Measurements from ENCODE around the gene RBBP9. TPM values are rescaled to one million over a fixed set of nuclear protein-coding genes. Genes with fewer than 3 reads are reported as not detected.

RBBP9 gene
- total RNA-seq: 6.8 TPM

- Histone ChIP-seq H3K4me1 (ENCODE audit: control insufficient read depth in 3 of 3, insufficient read depth in 3 of 3, low read length in 3 of 3) (peaks cover 6 to 10% (median 6%) of the 10 kb centered on the region in 3 donors), H3K4me3 (ENCODE audit: low read length in 3 of 3) (peak within 1 kb of the TSS; percentile 94 to 97 (median 95)), H3K27me3 (ENCODE audit: control insufficient read depth in 3 of 3, insufficient read depth in 3 of 3, low read length in 3 of 3) (no peaks in the 10 kb centered on the region), H3K9ac (ENCODE audit: low read depth in 1 of 3, low read length in 3 of 3) (peak within 1 kb of the TSS; percentile 87 to 93 (median 90)), H3K9me3 (ENCODE audit: control insufficient read depth in 3 of 3, low read length in 3 of 3) (no peaks in the 10 kb centered on the region), H3K36me3 (ENCODE audit: control insufficient read depth in 3 of 3, insufficient read depth in 3 of 3, low read length in 3 of 3) (peaks cover 6 to 11% (median 9%) of the 10 kb centered on the region in 3 donors), H3K27ac (ENCODE audit: low read depth, low read length) (peak within 1 kb of the TSS; percentile 5)
Observed at GRCh38 chr20:18496740-18497592, at the start of gene RBBP9. RBBP9 (minus strand) TSS chr20:18497225; CDS start chr20:18497167, 58 bp downstream.

GRCh38 chr20:18545566-18545965 is 48.5 kb upstream of the RBBP9 start:
- Histone ChIP-seq H3K4me1 (ENCODE audit: control insufficient read depth in 3 of 3, insufficient read depth in 3 of 3, low read length in 3 of 3) (no peaks in the 10 kb centered on the region), H3K9me3 (ENCODE audit: control insufficient read depth in 3 of 3, low read length in 3 of 3) (no peaks in the 10 kb centered on the region), H3K36me3 (ENCODE audit: control insufficient read depth in 3 of 3, insufficient read depth in 3 of 3, low read length in 3 of 3) (peaks cover 29 to 70% (median 60%) of the 10 kb centered on the region in 3 donors), H3K9ac (ENCODE audit: low read depth in 1 of 3, low read length in 3 of 3) (no peak overlapping the region), H3K27ac (ENCODE audit: low read depth, low read length) (no peak overlapping the region), H3K4me3 (ENCODE audit: low read length in 3 of 3) (no peak overlapping the region), H3K27me3 (ENCODE audit: control insufficient read depth in 3 of 3, insufficient read depth in 3 of 3, low read length in 3 of 3) (no peaks in the 10 kb centered on the region)

GRCh38 chr20:18543932-18544331 is 46.9 kb upstream of the RBBP9 start:
- no peak overlapping the region for H3K9ac ChIP-seq (ENCODE audit: low read depth in 1 of 3, low read length in 3 of 3)
- no peak overlapping the region for H3K27ac ChIP-seq (ENCODE audit: low read depth, low read length)
- no peaks in the 10 kb centered on the region for H3K9me3 ChIP-seq (ENCODE audit: control insufficient read depth in 3 of 3, low read length in 3 of 3)
- no peak overlapping the region for H3K4me3 ChIP-seq (ENCODE audit: low read length in 3 of 3)
- H3K27me3 ChIP-seq (ENCODE audit: control insufficient read depth in 3 of 3, insufficient read depth in 3 of 3, low read length in 3 of 3): no peaks in the 10 kb centered on the region
- no peaks in the 10 kb centered on the region for H3K4me1 ChIP-seq (ENCODE audit: control insufficient read depth in 3 of 3, insufficient read depth in 3 of 3, low read length in 3 of 3)
- peaks cover 29 to 67% (median 62%) of the 10 kb centered on the region in 3 donors for H3K36me3 ChIP-seq (ENCODE audit: control insufficient read depth in 3 of 3, insufficient read depth in 3 of 3, low read length in 3 of 3)

- Histone ChIP-seq H3K4me3 (ENCODE audit: low read length in 3 of 3) (no peak overlapping the region), H3K27me3 (ENCODE audit: control insufficient read depth in 3 of 3, insufficient read depth in 3 of 3, low read length in 3 of 3) (no peaks in the 10 kb centered on the region), H3K4me1 (ENCODE audit: control insufficient read depth in 3 of 3, insufficient read depth in 3 of 3, low read length in 3 of 3) (no peaks in the 10 kb centered on the region), H3K9ac (ENCODE audit: low read depth in 1 of 3, low read length in 3 of 3) (no peak overlapping the region), H3K9me3 (ENCODE audit: control insufficient read depth in 3 of 3, low read length in 3 of 3) (no peaks in the 10 kb centered on the region), H3K36me3 (ENCODE audit: control insufficient read depth in 3 of 3, insufficient read depth in 3 of 3, low read length in 3 of 3) (peaks cover 25 to 67% (median 58%) of the 10 kb centered on the region in 3 donors), H3K27ac (ENCODE audit: low read depth, low read length) (no peak overlapping the region)
Observed at GRCh38 chr20:18543216-18543615, 46.2 kb upstream of the RBBP9 start.

GRCh38 chr20:18541741-18542140 is 44.7 kb upstream of the RBBP9 start:
- Histone ChIP-seq H3K36me3 (ENCODE audit: control insufficient read depth in 3 of 3, insufficient read depth in 3 of 3, low read length in 3 of 3) (peaks cover 20 to 63% (median 55%) of the 10 kb centered on the region in 3 donors), H3K27me3 (ENCODE audit: control insufficient read depth in 3 of 3, insufficient read depth in 3 of 3, low read length in 3 of 3) (no peaks in the 10 kb centered on the region), H3K4me3 (ENCODE audit: low read length in 3 of 3) (no peak overlapping the region), H3K4me1 (ENCODE audit: control insufficient read depth in 3 of 3, insufficient read depth in 3 of 3, low read length in 3 of 3) (no peaks in the 10 kb centered on the region), H3K9me3 (ENCODE audit: control insufficient read depth in 3 of 3, low read length in 3 of 3) (no peaks in the 10 kb centered on the region), H3K27ac (ENCODE audit: low read depth, low read length) (no peak overlapping the region), H3K9ac (ENCODE audit: low read depth in 1 of 3, low read length in 3 of 3) (no peak overlapping the region)

GRCh38 chr20:18537651-18538050 is 40.6 kb upstream of the RBBP9 start:
- H3K36me3 ChIP-seq (ENCODE audit: control insufficient read depth in 3 of 3, insufficient read depth in 3 of 3, low read length in 3 of 3): peaks cover 30 to 50% (median 49%) of the 10 kb centered on the region in 3 donors
- H3K27me3 ChIP-seq (ENCODE audit: control insufficient read depth in 3 of 3, insufficient read depth in 3 of 3, low read length in 3 of 3): no peaks in the 10 kb centered on the region
- no peak overlapping the region for H3K27ac ChIP-seq (ENCODE audit: low read depth, low read length)
- no peak overlapping the region for H3K9ac ChIP-seq (ENCODE audit: low read depth in 1 of 3, low read length in 3 of 3)
- H3K4me3 ChIP-seq (ENCODE audit: low read length in 3 of 3): no peak overlapping the region
- H3K4me1 ChIP-seq (ENCODE audit: control insufficient read depth in 3 of 3, insufficient read depth in 3 of 3, low read length in 3 of 3): no peaks in the 10 kb centered on the region
- H3K9me3 ChIP-seq (ENCODE audit: control insufficient read depth in 3 of 3, low read length in 3 of 3): no peaks in the 10 kb centered on the region

- Histone ChIP-seq H3K4me3 (ENCODE audit: low read length in 3 of 3) (no peak overlapping the region), H3K36me3 (ENCODE audit: control insufficient read depth in 3 of 3, insufficient read depth in 3 of 3, low read length in 3 of 3) (peaks cover 40 to 62% (median 58%) of the 10 kb centered on the region in 3 donors), H3K27me3 (ENCODE audit: control insufficient read depth in 3 of 3, insufficient read depth in 3 of 3, low read length in 3 of 3) (no peaks in the 10 kb centered on the region), H3K4me1 (ENCODE audit: control insufficient read depth in 3 of 3, insufficient read depth in 3 of 3, low read length in 3 of 3) (no peaks in the 10 kb centered on the region), H3K27ac (ENCODE audit: low read depth, low read length) (no peak overlapping the region), H3K9me3 (ENCODE audit: control insufficient read depth in 3 of 3, low read length in 3 of 3) (no peaks in the 10 kb centered on the region), H3K9ac (ENCODE audit: low read depth in 1 of 3, low read length in 3 of 3) (no peak overlapping the region)
Observed at GRCh38 chr20:18533978-18534644, 37.1 kb upstream of the RBBP9 start.

- Histone ChIP-seq H3K9me3 (ENCODE audit: control insufficient read depth in 3 of 3, low read length in 3 of 3) (no peaks in the 10 kb centered on the region), H3K9ac (ENCODE audit: low read depth in 1 of 3, low read length in 3 of 3) (no peak overlapping the region), H3K4me3 (ENCODE audit: low read length in 3 of 3) (no peak overlapping the region), H3K27ac (ENCODE audit: low read depth, low read length) (no peak overlapping the region), H3K36me3 (ENCODE audit: control insufficient read depth in 3 of 3, insufficient read depth in 3 of 3, low read length in 3 of 3) (peaks cover 43 to 68% (median 63%) of the 10 kb centered on the region in 3 donors), H3K27me3 (ENCODE audit: control insufficient read depth in 3 of 3, insufficient read depth in 3 of 3, low read length in 3 of 3) (no peaks in the 10 kb centered on the region), H3K4me1 (ENCODE audit: control insufficient read depth in 3 of 3, insufficient read depth in 3 of 3, low read length in 3 of 3) (no peaks in the 10 kb centered on the region)
Observed at GRCh38 chr20:18533491-18533890, 36.5 kb upstream of the RBBP9 start.

- H3K27me3 ChIP-seq (ENCODE audit: control insufficient read depth in 3 of 3, insufficient read depth in 3 of 3, low read length in 3 of 3): no peaks in the 10 kb centered on the region
- no peaks in the 10 kb centered on the region for H3K4me1 ChIP-seq (ENCODE audit: control insufficient read depth in 3 of 3, insufficient read depth in 3 of 3, low read length in 3 of 3)
- H3K4me3 ChIP-seq (ENCODE audit: low read length in 3 of 3): no peak overlapping the region
- no peaks in the 10 kb centered on the region for H3K9me3 ChIP-seq (ENCODE audit: control insufficient read depth in 3 of 3, low read length in 3 of 3)
- H3K27ac ChIP-seq (ENCODE audit: low read depth, low read length): no peak overlapping the region
- H3K9ac ChIP-seq (ENCODE audit: low read depth in 1 of 3, low read length in 3 of 3): no peak overlapping the region
- peaks cover 42 to 73% (median 68%) of the 10 kb centered on the region in 3 donors for H3K36me3 ChIP-seq (ENCODE audit: control insufficient read depth in 3 of 3, insufficient read depth in 3 of 3, low read length in 3 of 3)
Observed at GRCh38 chr20:18532626-18533025, 35.6 kb upstream of the RBBP9 start.

- no peak overlapping the region for H3K4me3 ChIP-seq (ENCODE audit: low read length in 3 of 3)
- no peaks in the 10 kb centered on the region for H3K9me3 ChIP-seq (ENCODE audit: control insufficient read depth in 3 of 3, low read length in 3 of 3)
- H3K9ac ChIP-seq (ENCODE audit: low read depth in 1 of 3, low read length in 3 of 3): no peak overlapping the region
- H3K36me3 ChIP-seq (ENCODE audit: control insufficient read depth in 3 of 3, insufficient read depth in 3 of 3, low read length in 3 of 3): peaks cover 44 to 84% (median 82%) of the 10 kb centered on the region in 3 donors
- H3K27ac ChIP-seq (ENCODE audit: low read depth, low read length): no peak overlapping the region
- H3K27me3 ChIP-seq (ENCODE audit: control insufficient read depth in 3 of 3, insufficient read depth in 3 of 3, low read length in 3 of 3): no peaks in the 10 kb centered on the region
- H3K4me1 ChIP-seq (ENCODE audit: control insufficient read depth in 3 of 3, insufficient read depth in 3 of 3, low read length in 3 of 3): no peaks in the 10 kb centered on the region
Observed at GRCh38 chr20:18529041-18529440, 32.0 kb upstream of the RBBP9 start.

Measured in skeletal muscle tissue (tissue), 4 donors.